Effector memory CD8-positive, alpha-beta T cell (primary cell): ENCODE measurements around the gene ATP5PO.

Experiments used
- ATAC-seq: fragments of 150-1000 bp; cut with Tn5 transposase; replicated peaks from 2 replicates; pipeline ENCODE4 v1.10.0; 2021; ENCODE audit warnings: mild to moderate bottlenecking, moderate library complexity
- DNase-seq, 3 experiments: peaks; one replicate each; pipeline ENCODE4 v3.0.0; 2021
- H3K27ac Mint-ChIP-seq, 2 donors: one replicate each; pipeline ENCODE4 v1.8.0; 2022; ENCODE audit warnings: mild to moderate bottlenecking in 2 of 2, mixed read lengths in 2 of 2, moderate library complexity in 2 of 2
- H3K27me3 Mint-ChIP-seq, 2 donors: one replicate each; pipeline ENCODE4 v1.8.0; 2022; ENCODE audit warnings: mixed read lengths in 2 of 2
- H3K36me3 Mint-ChIP-seq: one replicate; pipeline ENCODE4 v1.8.0; 2022; ENCODE audit warnings: mild to moderate bottlenecking, moderate library complexity, mixed read lengths; ENCODE audit not compliant: insufficient read depth
- H3K4me1 Mint-ChIP-seq, 2 donors: one replicate each; pipeline ENCODE4 v1.8.0; 2022; ENCODE audit warnings: low read depth in 2 of 2, mixed read lengths in 2 of 2
- H3K4me3 Mint-ChIP-seq, 2 donors: one replicate each; pipeline ENCODE4 v1.8.0; 2022; ENCODE audit warnings: mild to moderate bottlenecking in 2 of 2, mixed read lengths in 2 of 2, moderate library complexity in 2 of 2
- H3K9me3 Mint-ChIP-seq, 2 donors: one replicate each; pipeline ENCODE4 v1.8.0; 2022; ENCODE audit warnings: mixed read lengths in 2 of 2

ATP5PO gene

GRCh38 chr21:33902349-33902748, 13.3 kb downstream of the ATP5PO start:
- Mint-ChIP-seq H3K9me3 (no peaks in the 10 kb centered on the region), H3K27ac (no peak overlapping the region), H3K4me3 (no peak overlapping the region), H3K36me3 (peaks cover 50% of the 10 kb centered on the region), H3K4me1 (peaks cover 0 to 3% of the 10 kb centered on the region in 2 donors), H3K27me3 (peaks cover 0 to 1% of the 10 kb centered on the region in 2 donors)
- DNase-seq (no peak), ATAC-seq (no peak)

- peaks cover 0 to 3% of the 10 kb centered on the region in 2 donors for H3K4me1 Mint-ChIP-seq
- ATAC-seq = no peak
- no peak for DNase-seq
- no peaks in the 10 kb centered on the region for H3K9me3 Mint-ChIP-seq
- H3K4me3 Mint-ChIP-seq = no peak overlapping the region
- H3K27me3 Mint-ChIP-seq = peaks cover 3 to 8% of the 10 kb centered on the region in 2 donors
- H3K27ac Mint-ChIP-seq = no peak overlapping the region
- peaks cover 43% of the 10 kb centered on the region for H3K36me3 Mint-ChIP-seq
Observed at GRCh38 chr21:33901412-33902288, 14.0 kb downstream of the ATP5PO start.

GRCh38 chr21:33899199-33899598, 16.4 kb downstream of the ATP5PO start:
- no peaks in the 10 kb centered on the region for H3K9me3 Mint-ChIP-seq
- no peak overlapping the region for H3K27ac Mint-ChIP-seq
- ATAC-seq (no peak), DNase-seq (no peak)
- peaks cover 19% of the 10 kb centered on the region for H3K36me3 Mint-ChIP-seq
- H3K4me1 Mint-ChIP-seq = peaks cover 9 to 10% of the 10 kb centered on the region in 2 donors
- peaks cover 20 to 29% of the 10 kb centered on the region in 2 donors for H3K27me3 Mint-ChIP-seq
- no peak overlapping the region for H3K4me3 Mint-ChIP-seq

- Mint-ChIP-seq H3K4me1 (peaks cover 9% of the 10 kb centered on the region in 2 donors), H3K36me3 (peaks cover 15% of the 10 kb centered on the region), H3K27me3 (peaks cover 20 to 29% of the 10 kb centered on the region in 2 donors), H3K27ac (no peak overlapping the region), H3K4me3 (no peak overlapping the region), H3K9me3 (no peaks in the 10 kb centered on the region)
- ATAC-seq (no peak), DNase-seq (no peak)
Observed at GRCh38 chr21:33898586-33898985, 17.0 kb downstream of the ATP5PO start.

- Mint-ChIP-seq H3K4me1 (peaks cover 9% of the 10 kb centered on the region in 2 donors), H3K27ac (no peak overlapping the region), H3K4me3 (no peak overlapping the region), H3K27me3 (peaks cover 20 to 29% of the 10 kb centered on the region in 2 donors), H3K9me3 (no peaks in the 10 kb centered on the region), H3K36me3 (peaks cover 7% of the 10 kb centered on the region)
- no peak for ATAC-seq
- no peak for DNase-seq
Observed at GRCh38 chr21:33897739-33898138, 17.9 kb downstream of the ATP5PO start.

- DNase-seq (no peak), ATAC-seq (no peak)
- Mint-ChIP-seq H3K27ac (no peak overlapping the region), H3K27me3 (peaks cover 20 to 29% of the 10 kb centered on the region in 2 donors), H3K36me3 (peaks cover under 1% of the 10 kb centered on the region), H3K4me3 (no peak overlapping the region), H3K4me1 (peaks cover 9% of the 10 kb centered on the region in 2 donors), H3K9me3 (no peaks in the 10 kb centered on the region)
Observed at GRCh38 chr21:33897098-33897497, 18.5 kb downstream of the ATP5PO start.

GRCh38 chr21:33896691-33897090, 18.9 kb downstream of the ATP5PO start:
- ATAC-seq (no peak), DNase-seq (no peak)
- Mint-ChIP-seq H3K4me1 (peaks cover 9% of the 10 kb centered on the region in 2 donors), H3K9me3 (no peaks in the 10 kb centered on the region), H3K27ac (no peak overlapping the region), H3K4me3 (no peak overlapping the region), H3K36me3 (no peaks in the 10 kb centered on the region), H3K27me3 (peaks cover 20 to 29% of the 10 kb centered on the region in 2 donors)

- Mint-ChIP-seq H3K27ac (no peak overlapping the region), H3K27me3 (peaks cover 20 to 37% of the 10 kb centered on the region in 2 donors), H3K36me3 (no peaks in the 10 kb centered on the region), H3K9me3 (no peaks in the 10 kb centered on the region), H3K4me3 (no peak overlapping the region), H3K4me1 (peaks cover 9% of the 10 kb centered on the region in 2 donors)
- ATAC-seq (no peak), DNase-seq (no peak)
Observed at GRCh38 chr21:33895356-33895755, 20.2 kb downstream of the ATP5PO start.

GRCh38 chr21:33894736-33895288, 20.8 kb downstream of the ATP5PO start:
- H3K36me3 Mint-ChIP-seq = no peaks in the 10 kb centered on the region
- DNase-seq (peak in 2 of 3 experiments; percentile 10 to 19), ATAC-seq (peak; percentile 73)
- no peak overlapping the region for H3K27ac Mint-ChIP-seq
- H3K4me1 Mint-ChIP-seq = peaks cover 9% of the 10 kb centered on the region in 2 donors
- no peaks in the 10 kb centered on the region for H3K9me3 Mint-ChIP-seq
- peaks cover 20 to 40% of the 10 kb centered on the region in 2 donors for H3K27me3 Mint-ChIP-seq
- peak overlapping the region; percentile 48 to 73 for H3K4me3 Mint-ChIP-seq

- DNase-seq (no peak), ATAC-seq (no peak)
- Mint-ChIP-seq H3K27ac (no peak overlapping the region), H3K9me3 (no peaks in the 10 kb centered on the region), H3K4me1 (peaks cover 9% of the 10 kb centered on the region in 2 donors), H3K27me3 (peaks cover 20 to 40% of the 10 kb centered on the region in 2 donors), H3K4me3 (no peak overlapping the region), H3K36me3 (no peaks in the 10 kb centered on the region)
Observed at GRCh38 chr21:33893917-33894316, 21.7 kb downstream of the ATP5PO start.

GRCh38 chr21:33892853-33893252, 22.8 kb downstream of the ATP5PO start:
- Mint-ChIP-seq H3K9me3 (no peaks in the 10 kb centered on the region), H3K27ac (no peak overlapping the region), H3K4me3 (no peak overlapping the region), H3K27me3 (peaks cover 20 to 40% of the 10 kb centered on the region in 2 donors), H3K4me1 (peaks cover 9% of the 10 kb centered on the region in 2 donors), H3K36me3 (no peaks in the 10 kb centered on the region)
- ATAC-seq (no peak), DNase-seq (no peak)

GRCh38 chr21:33890187-33890586, 25.4 kb downstream of the ATP5PO start:
- H3K4me1 Mint-ChIP-seq = peaks cover 6 to 7% of the 10 kb centered on the region in 2 donors
- peaks cover 13 to 25% of the 10 kb centered on the region in 2 donors for H3K27me3 Mint-ChIP-seq
- H3K4me3 Mint-ChIP-seq = no peak overlapping the region
- DNase-seq = no peak
- no peaks in the 10 kb centered on the region for H3K9me3 Mint-ChIP-seq
- H3K27ac Mint-ChIP-seq = no peak overlapping the region
- no peaks in the 10 kb centered on the region for H3K36me3 Mint-ChIP-seq
- no peak for ATAC-seq

GRCh38 chr21:33886321-33886720, 29.3 kb downstream of the ATP5PO start:
- Mint-ChIP-seq H3K4me1 (no peaks in the 10 kb centered on the region), H3K27me3 (peaks cover 11 to 27% of the 10 kb centered on the region in 2 donors)
- no peak for ATAC-seq

GRCh38 chr21:33885172-33885514, 30.5 kb downstream of the ATP5PO start:
- no peaks in the 10 kb centered on the region for H3K9me3 Mint-ChIP-seq
- ATAC-seq = no peak

More at GRCh38 chr21:33886321-33886720, 29.3 kb downstream of the ATP5PO start:
- no peak for DNase-seq
- Mint-ChIP-seq H3K4me3 (no peak overlapping the region), H3K9me3 (no peaks in the 10 kb centered on the region), H3K27ac (no peak overlapping the region), H3K36me3 (no peaks in the 10 kb centered on the region)

More at GRCh38 chr21:33885172-33885514, 30.5 kb downstream of the ATP5PO start:
- Mint-ChIP-seq H3K4me1 (no peaks in the 10 kb centered on the region), H3K36me3 (no peaks in the 10 kb centered on the region), H3K4me3 (no peak overlapping the region), H3K27me3 (peaks cover 11 to 17% of the 10 kb centered on the region in 2 donors), H3K27ac (no peak overlapping the region)
- no peak for DNase-seq
